ENCODE results near the gene ABTB1.

DNA sequence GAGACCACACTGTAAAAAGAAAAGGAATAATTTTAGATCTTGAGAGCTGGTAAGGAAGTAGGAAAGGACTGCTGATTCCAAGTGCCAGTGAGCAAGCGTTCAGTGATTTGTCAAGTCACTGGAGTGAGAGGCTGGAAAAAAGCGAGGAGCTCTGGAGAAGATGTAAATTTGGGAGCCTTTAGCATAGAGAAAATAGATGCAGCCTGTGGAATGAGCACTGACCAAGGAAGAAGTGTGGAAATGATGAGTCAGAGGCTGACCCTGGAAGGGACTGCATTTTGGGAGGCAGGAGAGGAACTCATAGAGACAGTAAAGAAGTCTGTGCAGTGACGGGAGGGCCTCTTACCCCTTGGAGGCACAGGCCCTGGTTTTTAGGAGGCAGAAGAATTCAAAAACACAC, 17.1 kb upstream of the ABTB1 start:
- TF ChIP-seq POLR2A (IDR thresholded peaks at IDR 0.05), result no peak
- TF ChIP-seq, protein P1, sequence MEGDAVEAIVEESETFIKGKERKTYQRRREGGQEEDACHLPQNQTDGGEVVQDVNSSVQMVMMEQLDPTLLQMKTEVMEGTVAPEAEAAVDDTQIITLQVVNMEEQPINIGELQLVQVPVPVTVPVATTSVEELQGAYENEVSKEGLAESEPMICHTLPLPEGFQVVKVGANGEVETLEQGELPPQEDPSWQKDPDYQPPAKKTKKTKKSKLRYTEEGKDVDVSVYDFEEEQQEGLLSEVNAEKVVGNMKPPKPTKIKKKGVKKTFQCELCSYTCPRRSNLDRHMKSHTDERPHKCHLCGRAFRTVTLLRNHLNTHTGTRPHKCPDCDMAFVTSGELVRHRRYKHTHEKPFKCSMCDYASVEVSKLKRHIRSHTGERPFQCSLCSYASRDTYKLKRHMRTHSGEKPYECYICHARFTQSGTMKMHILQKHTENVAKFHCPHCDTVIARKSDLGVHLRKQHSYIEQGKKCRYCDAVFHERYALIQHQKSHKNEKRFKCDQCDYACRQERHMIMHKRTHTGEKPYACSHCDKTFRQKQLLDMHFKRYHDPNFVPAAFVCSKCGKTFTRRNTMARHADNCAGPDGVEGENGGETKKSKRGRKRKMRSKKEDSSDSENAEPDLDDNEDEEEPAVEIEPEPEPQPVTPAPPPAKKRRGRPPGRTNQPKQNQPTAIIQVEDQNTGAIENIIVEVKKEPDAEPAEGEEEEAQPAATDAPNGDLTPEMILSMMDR (IDR thresholded peaks at IDR 0.05), result no peak

Data from right lobe of liver (tissue), 4 donors.